ENCODE results near the gene IFITM5.

IFITM5 gene

GRCh38 chr11:293852-294661 is 5.3 kb downstream of the IFITM5 start:
- no peak for DNase-seq

DNA sequence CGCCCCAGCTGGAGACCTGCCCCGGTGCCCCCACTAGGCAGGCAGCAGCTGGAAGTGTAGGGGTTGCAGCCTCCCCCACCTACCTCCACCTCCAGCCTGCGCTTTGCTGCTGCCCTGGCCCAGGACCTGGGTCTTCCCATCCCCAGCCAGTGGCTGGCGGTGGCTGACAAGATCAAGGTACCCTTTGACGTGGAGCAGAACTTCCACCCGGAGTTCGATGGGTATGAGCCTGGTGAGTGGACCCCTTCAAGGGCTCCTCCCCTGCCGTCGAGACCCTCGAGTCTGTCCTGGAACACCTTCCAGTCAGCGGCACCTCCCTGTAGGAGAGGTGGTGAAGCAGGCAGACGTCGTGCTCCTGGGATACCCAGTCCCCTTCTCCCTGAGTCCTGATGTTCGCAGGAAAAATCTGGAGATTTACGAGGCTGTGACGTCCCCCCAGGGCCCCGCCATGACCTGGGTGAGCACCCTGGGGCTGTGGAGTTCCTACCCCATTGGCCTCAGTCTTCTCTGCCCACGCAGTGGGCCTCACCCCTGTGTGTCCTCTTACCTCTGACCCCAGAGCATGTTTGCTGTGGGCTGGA is 6.0 kb downstream of the IFITM5 start:
- no peak for DNase-seq

GRCh38 chr11:292211-293121 is 6.9 kb downstream of the IFITM5 start:
- no peak for DNase-seq

DNA sequence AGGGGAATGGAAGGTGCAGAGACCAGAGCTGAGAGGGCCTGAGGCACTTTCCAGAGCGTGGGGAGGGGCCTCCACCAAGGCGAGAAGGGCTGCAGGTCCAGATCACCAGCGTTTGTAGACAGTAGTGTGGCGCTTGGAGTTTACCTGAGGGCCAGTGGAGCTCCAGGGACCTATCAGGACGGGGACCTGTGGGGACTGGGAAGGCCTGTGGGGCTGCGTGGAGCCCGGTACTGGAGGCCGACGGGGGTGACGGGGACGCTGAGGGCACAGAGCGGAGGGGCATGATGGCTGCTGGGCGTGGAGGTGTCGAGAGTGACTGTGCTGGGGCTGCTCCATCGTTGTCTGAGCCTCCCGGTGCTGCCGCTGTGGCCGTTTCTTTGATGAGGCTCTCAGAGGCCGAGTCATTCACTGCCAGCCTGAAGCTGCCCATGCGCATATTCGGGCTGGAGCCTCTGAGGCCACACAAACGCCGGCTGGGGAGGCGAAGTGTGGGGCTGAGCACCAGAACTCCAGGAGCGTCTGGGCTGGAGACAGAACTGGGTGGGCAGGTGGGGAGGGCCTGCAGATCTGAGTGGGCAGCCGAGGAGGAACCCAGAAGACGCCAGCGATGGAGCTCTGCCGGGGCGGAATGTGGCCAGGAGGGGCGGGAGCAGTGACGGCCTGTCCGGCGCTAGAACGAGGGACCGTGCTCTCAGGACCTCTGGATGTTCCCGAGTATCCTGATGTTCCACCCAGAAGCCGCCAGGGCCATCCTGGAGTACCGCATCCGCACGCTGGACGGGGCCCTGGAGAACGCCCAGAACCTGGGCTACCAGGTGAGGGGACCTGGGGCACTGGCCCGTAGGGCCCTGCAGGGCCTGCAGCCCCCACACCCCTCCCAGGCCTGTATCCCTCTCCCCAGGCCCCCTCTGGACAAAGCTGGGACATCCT is 7.8 kb downstream of the IFITM5 start:
- no peak for DNase-seq

GRCh38 chr11:290621-291231 is 8.6 kb downstream of the IFITM5 start:
- no peak for DNase-seq

- DNase-seq: no peak
Observed at GRCh38 chr11:289712-290620, 9.4 kb downstream of the IFITM5 start.

DNA sequence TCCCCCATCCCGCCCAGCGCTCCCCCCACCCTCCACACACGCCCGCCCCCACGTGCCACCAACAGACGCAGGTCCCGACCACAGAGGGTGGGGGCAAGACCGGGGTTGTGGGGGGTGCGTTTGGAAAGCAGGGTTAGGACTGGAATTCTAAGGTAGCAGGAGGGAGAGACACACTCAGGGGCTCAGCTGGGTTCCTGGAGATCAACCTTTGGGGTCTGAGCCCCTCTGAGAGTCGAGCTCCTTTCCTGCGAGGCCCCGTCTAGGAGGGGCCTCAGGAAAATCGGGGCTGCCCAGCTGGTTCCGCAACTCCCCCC is 10.0 kb downstream of the IFITM5 start:
- no peak for DNase-seq

GRCh38 chr11:288478-289397 is 10.6 kb downstream of the IFITM5 start, which contains the start of gene PGGHG:
Gene PGGHG, plus strand, starts transcription at chr11:289126. Its CDS starts 691 bp downstream, at chr11:289817.
- DNase-seq: no peak

GRCh38 chr11:287821-288477 is 11.4 kb downstream of the IFITM5 start:
- peak; percentile 18 for DNase-seq

DNA sequence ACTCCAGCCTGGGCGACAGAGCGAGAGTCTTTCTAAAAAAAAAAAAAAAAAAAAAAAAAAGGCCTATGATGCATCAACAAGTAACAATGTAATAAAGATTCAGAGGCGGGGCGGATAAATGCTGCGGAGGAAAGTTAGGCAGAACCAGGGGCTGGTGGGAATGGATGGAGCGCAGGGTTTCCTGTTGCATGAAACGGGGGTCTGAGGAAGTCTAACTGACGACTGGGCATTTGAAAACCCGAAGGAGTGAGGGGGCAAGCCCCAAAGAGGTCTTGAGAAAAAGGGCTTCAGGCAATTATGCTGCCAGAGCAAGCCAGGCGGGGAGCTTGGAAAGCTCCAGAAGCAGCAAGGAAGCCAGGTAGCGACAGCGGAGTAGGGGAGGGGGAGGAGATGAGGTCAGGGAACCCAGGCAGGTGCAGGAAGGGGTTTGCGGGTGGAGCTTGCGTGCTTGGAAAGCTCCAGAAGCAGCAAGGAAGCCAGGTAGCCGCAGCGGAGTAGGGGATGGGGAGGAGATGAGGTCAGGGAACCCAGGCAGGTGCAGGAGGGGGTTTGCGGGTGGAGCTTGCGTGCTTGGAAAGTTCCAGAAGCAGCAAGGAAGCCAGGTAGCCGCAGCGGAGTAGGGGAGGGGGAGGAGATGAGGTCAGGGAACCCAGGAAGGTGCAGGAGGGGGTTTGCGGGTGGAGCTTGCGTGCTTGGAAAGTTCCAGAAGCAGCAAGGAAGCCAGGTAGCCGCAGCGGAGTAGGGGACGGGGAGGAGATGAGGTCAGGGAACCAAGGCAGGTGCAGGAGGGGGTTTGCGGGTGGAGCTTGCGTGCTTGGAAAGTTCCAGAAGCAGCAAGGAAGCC is 12.1 kb downstream of the IFITM5 start:
- peak; percentile 20 for DNase-seq

- no peak for DNase-seq
Observed at GRCh38 chr11:285894-286220, 13.5 kb downstream of the IFITM5 start.

DNA sequence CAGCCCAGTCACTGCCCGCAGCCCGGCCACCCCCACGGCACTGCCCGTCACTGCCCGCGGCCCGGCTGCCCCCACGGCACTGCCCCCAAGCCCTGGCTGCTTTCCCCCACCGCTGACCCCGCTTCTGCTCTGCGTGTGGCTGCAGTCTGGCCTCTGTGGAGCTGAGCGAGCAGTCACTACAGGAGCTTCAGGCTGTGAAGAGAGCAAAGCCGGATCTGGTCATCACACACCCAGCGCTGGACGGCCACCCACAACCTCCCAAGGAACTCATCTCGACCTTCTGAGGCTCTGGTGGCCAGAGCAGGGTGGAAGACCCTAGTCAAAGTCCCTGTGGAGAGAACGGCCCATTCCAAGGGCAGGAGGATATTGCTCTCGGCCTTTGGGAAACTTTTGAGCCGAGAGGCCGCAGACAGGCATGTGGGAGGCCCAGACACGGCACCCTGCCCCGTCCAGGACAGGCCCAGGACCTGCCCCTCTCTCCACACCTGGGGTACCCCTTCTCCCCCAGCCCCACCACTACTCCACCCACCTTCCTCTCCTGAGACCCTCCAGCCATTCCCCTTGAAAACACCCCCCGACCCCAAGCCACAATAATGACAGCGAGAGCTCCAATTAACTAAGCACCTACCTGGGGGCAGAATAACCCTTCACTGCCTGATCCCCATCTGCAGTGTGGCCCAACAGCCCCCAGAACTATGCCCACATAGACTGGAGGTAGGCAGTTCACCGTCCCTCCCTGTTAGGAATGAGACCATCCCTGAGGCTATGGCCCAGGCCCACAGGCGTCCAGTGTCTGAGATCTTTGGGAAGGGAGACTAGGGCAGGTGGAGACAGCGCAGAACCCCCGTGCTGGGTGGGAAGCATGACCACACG is 14.1 kb downstream of the IFITM5 start:
- no peak for DNase-seq

DNA sequence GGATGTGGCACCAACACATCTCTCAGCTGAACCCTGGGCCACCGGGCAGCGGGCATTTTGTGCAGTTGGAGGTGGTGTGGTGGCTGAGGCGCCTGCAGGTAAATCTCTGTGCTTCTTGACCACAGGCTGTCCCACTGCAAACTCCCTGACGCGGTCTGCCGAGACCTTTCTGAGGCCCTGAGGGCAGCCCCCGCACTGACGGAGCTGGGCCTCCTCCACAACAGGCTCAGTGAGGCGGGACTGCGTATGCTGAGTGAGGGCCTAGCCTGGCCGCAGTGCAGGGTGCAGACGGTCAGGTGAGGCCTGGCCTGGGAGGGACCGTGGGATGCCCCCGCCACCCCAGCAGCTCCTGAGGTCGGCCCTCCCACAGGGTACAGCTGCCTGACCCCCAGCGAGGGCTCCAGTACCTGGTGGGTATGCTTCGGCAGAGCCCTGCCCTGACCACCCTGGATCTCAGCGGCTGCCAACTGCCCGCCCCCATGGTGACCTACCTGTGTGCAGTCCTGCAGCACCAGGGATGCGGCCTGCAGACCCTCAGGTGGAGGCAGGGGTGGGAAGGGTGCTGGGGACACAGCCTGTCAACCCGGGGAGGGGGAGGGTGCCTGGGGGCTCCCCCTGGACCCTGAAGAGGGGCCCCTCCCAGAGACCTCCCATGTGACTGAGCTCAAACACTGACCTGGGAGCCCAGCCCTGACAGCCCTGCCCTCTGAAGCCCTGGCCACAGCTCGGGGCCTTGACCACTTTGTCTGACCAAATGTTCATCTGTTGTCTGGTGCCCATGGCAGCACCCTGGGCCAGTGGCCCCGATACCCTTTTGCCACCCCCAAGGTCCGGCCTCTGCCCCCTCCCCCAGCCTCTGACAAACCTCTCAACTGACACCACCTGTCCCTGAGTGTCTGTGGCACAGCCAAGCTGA is 15.0 kb downstream of the IFITM5 start:
- DNase-seq: no peak

- no peak for DNase-seq
Observed at GRCh38 chr11:283405-284104, 15.8 kb downstream of the IFITM5 start.

DNA sequence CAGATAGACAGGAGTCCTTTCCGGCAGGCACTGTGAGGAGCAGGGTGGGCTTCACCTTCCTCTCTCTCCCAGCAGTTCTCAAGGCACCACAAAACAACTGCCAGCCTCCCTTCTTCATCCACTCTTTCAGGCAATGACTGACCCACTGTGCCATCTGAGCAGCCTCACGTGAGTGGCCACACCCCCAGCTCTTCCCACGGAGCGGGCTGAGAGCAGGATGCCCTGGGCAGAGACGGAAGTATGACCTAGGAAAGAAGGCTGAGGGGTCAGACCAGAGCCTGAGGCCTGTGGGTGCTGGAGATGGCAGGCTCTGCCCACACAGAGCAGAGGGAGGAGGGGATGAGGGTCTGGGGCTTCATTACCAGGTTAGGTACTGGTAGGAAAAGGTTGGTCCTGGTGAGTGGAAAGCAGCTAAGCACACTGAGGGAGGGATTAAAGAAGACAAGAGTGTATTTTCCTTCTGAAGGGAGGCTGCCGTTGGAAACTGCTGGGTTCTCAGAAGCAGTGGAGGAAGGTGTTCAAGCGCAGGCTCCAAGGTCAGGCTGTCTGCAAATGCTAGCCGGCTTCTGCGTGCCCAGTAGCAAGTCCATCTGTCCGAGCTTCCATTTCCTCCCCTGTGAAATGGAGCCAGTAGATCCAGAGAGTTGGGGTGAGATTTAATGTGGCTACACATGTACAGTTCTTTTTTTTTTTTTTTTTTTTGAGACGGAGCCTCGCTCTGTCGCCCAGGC is 16.5 kb downstream of the IFITM5 start:
- no peak for DNase-seq
